Keratinocyte (primary cell): ENCODE measurements around the gene GAN.

ENCODE experiments used
- EZH2 ChIP-seq: IDR thresholded peaks from one replicate; pipeline ENCODE4 v1.6.1; 2012; ENCODE audit warnings: inconsistent platforms, mild to moderate bottlenecking, low read length, moderate library complexity
- TF ChIP-seq, protein P1 (sequence below), 3 experiments: IDR thresholded peaks in 1 of 3; conservative IDR thresholded peaks in 1 of 3; optimal IDR thresholded peaks in 1 of 3; 2 replicates in 2 of 3; 3 replicates in 1 of 3; pipeline versions ENCODE3 to v1.5.1; 2011; ENCODE audit warnings: low read length in 3 of 3, mild to moderate bottlenecking in 3 of 3, moderate library complexity in 2 of 3, control low read depth in 1 of 3, inconsistent platforms in 1 of 3; ENCODE audit not compliant: insufficient read depth in 2 of 3; ENCODE audit errors: extremely low read depth in 1 of 3

DNA sequence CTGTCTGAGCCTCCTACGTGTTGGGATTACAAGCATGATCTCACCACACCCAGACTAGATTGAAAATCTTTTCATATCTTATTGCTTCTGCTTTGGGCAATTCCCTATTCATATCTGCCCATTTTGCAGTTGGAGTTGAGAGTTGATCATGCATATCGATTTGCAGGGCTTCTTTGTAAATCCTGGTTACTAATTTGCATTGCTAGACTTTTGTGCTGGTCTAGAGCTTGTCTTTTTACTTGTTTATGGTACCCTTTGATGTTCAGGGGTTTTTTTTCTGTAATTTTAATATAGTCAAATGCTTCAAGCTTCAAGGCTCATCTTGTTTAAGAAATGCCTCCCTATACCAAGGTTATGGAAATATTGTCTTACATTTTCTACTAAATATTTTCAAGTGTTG, 106.4 kb downstream of the GAN start:
- TF ChIP-seq, protein P1, sequence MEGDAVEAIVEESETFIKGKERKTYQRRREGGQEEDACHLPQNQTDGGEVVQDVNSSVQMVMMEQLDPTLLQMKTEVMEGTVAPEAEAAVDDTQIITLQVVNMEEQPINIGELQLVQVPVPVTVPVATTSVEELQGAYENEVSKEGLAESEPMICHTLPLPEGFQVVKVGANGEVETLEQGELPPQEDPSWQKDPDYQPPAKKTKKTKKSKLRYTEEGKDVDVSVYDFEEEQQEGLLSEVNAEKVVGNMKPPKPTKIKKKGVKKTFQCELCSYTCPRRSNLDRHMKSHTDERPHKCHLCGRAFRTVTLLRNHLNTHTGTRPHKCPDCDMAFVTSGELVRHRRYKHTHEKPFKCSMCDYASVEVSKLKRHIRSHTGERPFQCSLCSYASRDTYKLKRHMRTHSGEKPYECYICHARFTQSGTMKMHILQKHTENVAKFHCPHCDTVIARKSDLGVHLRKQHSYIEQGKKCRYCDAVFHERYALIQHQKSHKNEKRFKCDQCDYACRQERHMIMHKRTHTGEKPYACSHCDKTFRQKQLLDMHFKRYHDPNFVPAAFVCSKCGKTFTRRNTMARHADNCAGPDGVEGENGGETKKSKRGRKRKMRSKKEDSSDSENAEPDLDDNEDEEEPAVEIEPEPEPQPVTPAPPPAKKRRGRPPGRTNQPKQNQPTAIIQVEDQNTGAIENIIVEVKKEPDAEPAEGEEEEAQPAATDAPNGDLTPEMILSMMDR (optimal IDR thresholded peaks at IDR 0.05 in 1 of 3, IDR thresholded peaks at IDR 0.05 in 1 of 3, conservative IDR thresholded peaks at IDR 0.05 in 1 of 3; ENCODE audit: extremely low read depth in 1 of 3, insufficient read depth in 2 of 3, low read length in 3 of 3) = no peak
- no peak for TF ChIP-seq EZH2
